ENCODE results near the gene AOPEP.
A peak's percentile ranks its signal among the peaks of the same experiment; 100 is the strongest.

The AOPEP gene

GRCh38 chr9:95047452-95048224 is 321.1 kb downstream of the AOPEP start:
- no peak for TF ChIP-seq CTCF (IDR thresholded peaks at IDR 0.05; ENCODE audit: low read depth, low read length)
- H3K4me3 ChIP-seq (ENCODE audit: low read depth, low read length): peak overlapping the region; percentile 65; the same call in 1 of the 2 replicates

- peak overlapping the region; percentile 65 for H3K4me3 ChIP-seq (ENCODE audit: low read depth, low read length)
- TF ChIP-seq CTCF (IDR thresholded peaks at IDR 0.05; ENCODE audit: low read depth, low read length): no peak
Measured at GRCh38 chr9:95048225-95049087, 322.0 kb downstream of the AOPEP start.

GRCh38 chr9:95049761-95050160 is 323.3 kb downstream of the AOPEP start:
- H3K4me3 ChIP-seq (ENCODE audit: low read depth, low read length): peak overlapping the region; percentile 65
- TF ChIP-seq CTCF (IDR thresholded peaks at IDR 0.05; ENCODE audit: low read depth, low read length): no peak

- H3K4me3 ChIP-seq (ENCODE audit: low read depth, low read length): no peak overlapping the region
- TF ChIP-seq CTCF (IDR thresholded peaks at IDR 0.05; ENCODE audit: low read depth, low read length): no peak
Measured at GRCh38 chr9:95053611-95054570, 327.4 kb downstream of the AOPEP start.

GRCh38 chr9:95055334-95055850 is 328.9 kb downstream of the AOPEP start:
- TF ChIP-seq CTCF (IDR thresholded peaks at IDR 0.05; ENCODE audit: low read depth, low read length): no peak
- H3K4me3 ChIP-seq (ENCODE audit: low read depth, low read length): peak overlapping the region; percentile 26

- H3K4me3 ChIP-seq (ENCODE audit: low read depth, low read length): peak overlapping the region; percentile 26
- TF ChIP-seq CTCF (IDR thresholded peaks at IDR 0.05; ENCODE audit: low read depth, low read length): no peak
Measured at GRCh38 chr9:95055851-95056551, 329.5 kb downstream of the AOPEP start.

Data from WI38 (cell line).